ENCODE measurements around the gene VKORC1.

VKORC1 gene

GRCh38 chr16:31084584-31085302, 9.9 kb downstream of the VKORC1 start:
- no peak for TF ChIP-seq CTCF (IDR thresholded peaks at IDR 0.05; ENCODE audit: low read depth, low read length)
- Histone ChIP-seq H3K27me3 (no peaks in the 10 kb centered on the region), H3K36me3 (peaks cover 24% of the 10 kb centered on the region), H3K9me3 (no peaks in the 10 kb centered on the region), H3K4me3 (ENCODE audit: low read depth, low read length) (no peak overlapping the region), H3K4me1 (no peaks in the 10 kb centered on the region; the same call in 1 of the 2 replicates)
- DNase-seq: no peak

- peaks cover 31% of the 10 kb centered on the region for H3K36me3 ChIP-seq
- no peak for TF ChIP-seq CTCF (IDR thresholded peaks at IDR 0.05; ENCODE audit: low read depth, low read length)
- no peaks in the 10 kb centered on the region; the same call in 1 of the 2 replicates for H3K4me1 ChIP-seq
- H3K9me3 ChIP-seq: no peaks in the 10 kb centered on the region
- H3K27me3 ChIP-seq: no peaks in the 10 kb centered on the region
- DNase-seq: no peak
- H3K4me3 ChIP-seq (ENCODE audit: low read depth, low read length): no peak overlapping the region
Observed at GRCh38 chr16:31083981-31084380, 10.6 kb downstream of the VKORC1 start.

- Histone ChIP-seq H3K4me1 (no peaks in the 10 kb centered on the region; the same call in 1 of the 2 replicates), H3K9me3 (no peaks in the 10 kb centered on the region), H3K4me3 (ENCODE audit: low read depth, low read length) (no peak overlapping the region), H3K27me3 (no peaks in the 10 kb centered on the region), H3K36me3 (peaks cover 35% of the 10 kb centered on the region)
- no peak for DNase-seq
- TF ChIP-seq CTCF (IDR thresholded peaks at IDR 0.05; ENCODE audit: low read depth, low read length): no peak
Observed at GRCh38 chr16:31083556-31083955, 11.0 kb downstream of the VKORC1 start.

- no peak for DNase-seq
- no peak overlapping the region for H3K4me3 ChIP-seq (ENCODE audit: low read depth, low read length)
- no peaks in the 10 kb centered on the region for H3K27me3 ChIP-seq
- H3K36me3 ChIP-seq: peaks cover 40% of the 10 kb centered on the region
- no peaks in the 10 kb centered on the region; the same call in 1 of the 2 replicates for H3K4me1 ChIP-seq
- H3K9me3 ChIP-seq: no peaks in the 10 kb centered on the region
- TF ChIP-seq CTCF (IDR thresholded peaks at IDR 0.05; ENCODE audit: low read depth, low read length): no peak
Observed at GRCh38 chr16:31083081-31083480, 11.5 kb downstream of the VKORC1 start.

- no peaks in the 10 kb centered on the region for H3K9me3 ChIP-seq
- H3K36me3 ChIP-seq: peaks cover 45% of the 10 kb centered on the region
- no peaks in the 10 kb centered on the region for H3K27me3 ChIP-seq
- TF ChIP-seq CTCF (IDR thresholded peaks at IDR 0.05; ENCODE audit: low read depth, low read length): no peak
- H3K4me1 ChIP-seq: no peaks in the 10 kb centered on the region; the same call in 1 of the 2 replicates
- H3K4me3 ChIP-seq (ENCODE audit: low read depth, low read length): no peak overlapping the region
- no peak for DNase-seq
Observed at GRCh38 chr16:31082368-31083045, 12.1 kb downstream of the VKORC1 start.
